ENCODE measurements around the gene ARSB. TPM values are rescaled to one million over a fixed set of nuclear protein-coding genes. Genes with fewer than 3 reads are reported as not detected.

Gene ARSB
- total and polyA plus RNA-seq, 2 experiments from 2014 or later = 16.0 to 25.5 TPM

DNA sequence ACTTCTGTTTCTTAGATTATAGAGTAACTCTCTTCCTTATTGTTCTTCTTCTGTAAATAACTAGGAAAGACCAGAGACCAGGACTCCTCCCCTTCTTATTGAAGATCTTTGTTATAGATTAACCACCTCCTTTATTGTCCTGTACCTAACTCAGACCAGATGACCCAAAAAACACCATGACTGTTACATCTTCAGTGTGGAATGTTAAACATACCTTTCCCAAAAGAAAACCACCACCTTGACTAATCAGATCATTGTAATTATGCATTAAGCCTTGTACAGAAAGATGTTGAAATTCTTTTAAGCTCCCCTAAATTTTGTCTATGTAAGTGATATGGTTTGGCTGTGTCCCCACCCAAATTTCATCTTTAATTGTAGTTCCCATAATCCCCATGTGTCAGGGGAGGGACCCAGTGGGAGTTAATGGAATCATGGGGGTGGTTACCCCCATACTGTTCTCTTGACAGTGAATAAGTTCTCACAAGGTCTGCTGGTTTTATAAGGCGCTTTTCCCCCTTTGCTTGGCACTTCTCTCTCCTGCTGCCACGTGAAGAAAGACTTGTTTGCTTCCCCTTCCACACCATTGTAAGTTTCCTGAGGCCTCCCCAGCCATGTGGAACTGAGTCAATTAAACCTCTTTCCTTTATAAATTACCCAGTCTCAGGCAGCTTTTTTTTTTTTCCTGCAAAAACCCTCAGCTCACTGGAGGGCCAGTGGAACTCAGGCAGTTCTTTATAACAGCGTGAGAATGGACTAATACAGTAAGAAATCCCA, 26.3 kb downstream of the ARSB start:
- Histone ChIP-seq H3K36me3 (no peaks in the 10 kb centered on the region), H3K27me3 (no peaks in the 10 kb centered on the region), H3K4me1 (ENCODE audit: low read depth) (peaks cover 15% of the 10 kb centered on the region), H3K4me3 (no peak overlapping the region), H3K9me3 (ENCODE audit: low read depth) (no peaks in the 10 kb centered on the region), H3K27ac (no peak overlapping the region)
- DNase-seq (ENCODE audit: low read depth in 1 of 2, low spot score in 1 of 2) = no peak
- TF ChIP-seq, protein P1, sequence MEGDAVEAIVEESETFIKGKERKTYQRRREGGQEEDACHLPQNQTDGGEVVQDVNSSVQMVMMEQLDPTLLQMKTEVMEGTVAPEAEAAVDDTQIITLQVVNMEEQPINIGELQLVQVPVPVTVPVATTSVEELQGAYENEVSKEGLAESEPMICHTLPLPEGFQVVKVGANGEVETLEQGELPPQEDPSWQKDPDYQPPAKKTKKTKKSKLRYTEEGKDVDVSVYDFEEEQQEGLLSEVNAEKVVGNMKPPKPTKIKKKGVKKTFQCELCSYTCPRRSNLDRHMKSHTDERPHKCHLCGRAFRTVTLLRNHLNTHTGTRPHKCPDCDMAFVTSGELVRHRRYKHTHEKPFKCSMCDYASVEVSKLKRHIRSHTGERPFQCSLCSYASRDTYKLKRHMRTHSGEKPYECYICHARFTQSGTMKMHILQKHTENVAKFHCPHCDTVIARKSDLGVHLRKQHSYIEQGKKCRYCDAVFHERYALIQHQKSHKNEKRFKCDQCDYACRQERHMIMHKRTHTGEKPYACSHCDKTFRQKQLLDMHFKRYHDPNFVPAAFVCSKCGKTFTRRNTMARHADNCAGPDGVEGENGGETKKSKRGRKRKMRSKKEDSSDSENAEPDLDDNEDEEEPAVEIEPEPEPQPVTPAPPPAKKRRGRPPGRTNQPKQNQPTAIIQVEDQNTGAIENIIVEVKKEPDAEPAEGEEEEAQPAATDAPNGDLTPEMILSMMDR (IDR thresholded peaks at IDR 0.05; ENCODE audit: low read depth, low read length) = no peak

DNA sequence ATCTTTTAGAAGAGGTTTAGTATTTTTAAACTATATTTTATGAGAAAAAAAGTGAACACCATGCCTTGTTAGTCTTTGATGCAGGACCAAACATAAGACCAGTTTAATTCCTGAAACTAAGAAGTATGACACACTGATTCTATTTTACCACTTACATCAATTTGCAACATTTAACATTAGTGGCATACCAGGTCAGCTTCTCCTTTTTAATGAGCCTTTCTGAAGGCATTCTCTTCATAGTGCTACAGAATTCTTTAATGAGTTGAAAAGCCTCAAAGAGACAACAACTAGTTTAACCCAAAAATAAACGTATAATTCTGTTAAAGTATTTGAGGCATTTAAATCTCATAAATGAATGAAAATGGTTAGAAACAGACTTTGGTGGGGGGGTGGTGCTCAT, 28.2 kb downstream of the ARSB start:
- DNase-seq (ENCODE audit: low read depth in 1 of 2, low spot score in 1 of 2) = no peak
- TF ChIP-seq, protein P1 (IDR thresholded peaks at IDR 0.05; ENCODE audit: low read depth, low read length) = no peak
- peaks cover 14% of the 10 kb centered on the region for H3K4me1 ChIP-seq (ENCODE audit: low read depth)
- H3K4me3 ChIP-seq = no peak overlapping the region
- no peaks in the 10 kb centered on the region for H3K36me3 ChIP-seq
- H3K27me3 ChIP-seq = no peaks in the 10 kb centered on the region
- H3K27ac ChIP-seq = no peak overlapping the region
- H3K9me3 ChIP-seq (ENCODE audit: low read depth) = no peaks in the 10 kb centered on the region

DNA sequence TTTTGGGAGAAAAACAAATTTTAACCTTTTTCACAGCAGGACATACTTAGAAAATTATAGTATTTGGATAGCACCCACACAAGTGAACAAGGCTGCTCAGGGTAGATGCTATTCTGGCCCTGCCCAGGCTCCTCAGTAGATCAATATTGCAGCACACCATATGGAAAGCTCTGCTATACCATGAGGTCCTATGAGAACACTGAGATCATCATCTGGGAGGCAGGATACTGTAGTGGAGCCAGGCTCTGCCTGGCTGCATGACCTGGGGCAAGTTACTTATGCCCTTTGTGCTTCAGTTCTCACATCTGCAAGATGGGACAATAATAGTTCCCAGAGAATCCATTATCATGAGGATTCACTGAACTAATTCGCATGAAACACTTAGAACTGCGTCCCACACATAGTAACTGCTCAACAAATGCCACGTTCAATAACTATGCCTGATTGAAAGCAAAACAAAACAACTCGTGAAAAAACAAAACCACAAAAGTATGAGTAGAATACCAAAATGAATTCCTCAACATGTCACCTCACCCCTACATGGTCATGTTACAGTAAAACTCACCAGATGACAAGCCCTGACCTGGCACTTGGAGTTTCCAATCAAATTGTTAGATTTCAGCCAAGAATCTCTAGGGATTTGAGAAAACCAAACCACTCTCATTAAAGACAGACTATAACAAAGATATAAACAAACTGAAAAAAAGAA, 31.9 kb downstream of the ARSB start:
- TF ChIP-seq, protein P1 (IDR thresholded peaks at IDR 0.05; ENCODE audit: low read depth, low read length) = no peak
- Histone ChIP-seq H3K9me3 (ENCODE audit: low read depth) (no peaks in the 10 kb centered on the region), H3K4me3 (no peak overlapping the region), H3K27ac (no peak overlapping the region), H3K36me3 (no peaks in the 10 kb centered on the region), H3K27me3 (no peaks in the 10 kb centered on the region), H3K4me1 (ENCODE audit: low read depth) (no peaks in the 10 kb centered on the region)
- DNase-seq (ENCODE audit: low read depth in 1 of 2, low spot score in 1 of 2) = no peak

DNA sequence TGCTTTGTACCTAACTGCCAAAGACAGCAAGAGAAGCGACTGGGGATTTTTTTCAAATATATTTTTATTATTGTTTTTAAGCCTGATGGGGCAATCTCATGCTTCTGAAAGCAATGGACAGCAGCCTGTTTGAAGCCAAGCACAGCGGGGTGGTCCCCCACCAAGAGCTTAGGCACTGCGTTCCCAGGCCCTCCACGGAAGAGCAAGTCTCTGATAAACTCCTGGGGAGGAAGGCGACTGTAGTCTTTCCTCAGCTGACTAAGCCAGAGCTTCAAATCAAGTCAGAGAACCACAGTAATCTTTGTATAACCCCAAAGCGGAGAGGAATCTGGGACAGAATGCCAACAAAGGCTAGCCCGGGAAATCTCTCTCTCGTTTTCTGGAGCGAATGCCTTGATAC, 54.4 kb downstream of the ARSB start:
- Histone ChIP-seq H3K27me3 (no peaks in the 10 kb centered on the region), H3K4me3 (no peak overlapping the region), H3K36me3 (no peaks in the 10 kb centered on the region), H3K4me1 (ENCODE audit: low read depth) (peaks cover 6% of the 10 kb centered on the region), H3K27ac (no peak overlapping the region), H3K9me3 (ENCODE audit: low read depth) (no peaks in the 10 kb centered on the region)
- TF ChIP-seq, protein P1 (IDR thresholded peaks at IDR 0.05; ENCODE audit: low read depth, low read length) = no peak
- peak; percentile 13 to 66 for DNase-seq (ENCODE audit: low read depth in 1 of 2, low spot score in 1 of 2)

DNA sequence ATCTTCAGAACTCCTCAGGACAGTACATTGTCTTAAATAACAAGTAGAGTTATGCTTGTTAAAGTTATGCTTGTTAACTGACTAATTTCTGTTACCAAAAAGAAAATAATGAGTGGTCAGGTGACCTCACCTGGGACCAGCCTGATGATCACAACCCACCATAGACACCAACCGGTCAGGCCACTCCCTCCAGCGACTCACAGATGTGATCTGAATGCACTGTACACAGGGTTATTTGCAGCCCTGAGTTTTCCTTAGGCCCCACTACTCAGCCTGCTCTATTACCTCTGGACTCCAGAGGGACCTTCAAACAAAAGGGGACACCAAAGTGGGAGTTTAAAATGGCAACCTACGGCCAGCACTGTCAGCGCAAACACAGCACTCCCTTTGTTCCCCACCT, 55.3 kb downstream of the ARSB start:
- no peak overlapping the region for H3K27ac ChIP-seq
- TF ChIP-seq, protein P1 (IDR thresholded peaks at IDR 0.05; ENCODE audit: low read depth, low read length) = no peak
- no peaks in the 10 kb centered on the region for H3K36me3 ChIP-seq
- peaks cover 6% of the 10 kb centered on the region for H3K4me1 ChIP-seq (ENCODE audit: low read depth)
- H3K4me3 ChIP-seq = no peak overlapping the region
- H3K9me3 ChIP-seq (ENCODE audit: low read depth) = no peaks in the 10 kb centered on the region
- H3K27me3 ChIP-seq = no peaks in the 10 kb centered on the region
- DNase-seq (ENCODE audit: low read depth in 1 of 2, low spot score in 1 of 2) = no peak
